Osteocyte (in vitro differentiated cells): ENCODE measurements around the gene SMC1B. TPM values are rescaled to one million over a fixed set of nuclear protein-coding genes. Genes with fewer than 3 reads are reported as not detected.

Experiments used
- DNase-seq: peaks from one replicate; pipeline ENCODE4 v3.0.0; 2021; ENCODE audit warnings: mixed read lengths; ENCODE audit not compliant: unreplicated experiment; ENCODE audit errors: extremely low spot score
- H3K27ac Mint-ChIP-seq: one replicate; pipeline ENCODE4 v1.8.0; 2021; ENCODE audit warnings: mild to moderate bottlenecking, mixed read lengths; ENCODE audit not compliant: unreplicated experiment
- H3K27me3 Mint-ChIP-seq: one replicate; pipeline ENCODE4 v1.8.0; 2021; ENCODE audit warnings: mixed read lengths; ENCODE audit not compliant: unreplicated experiment
- H3K36me3 Mint-ChIP-seq: one replicate; pipeline ENCODE4 v1.8.0; 2021; ENCODE audit warnings: mixed read lengths; ENCODE audit not compliant: unreplicated experiment
- H3K4me1 Mint-ChIP-seq: one replicate; pipeline ENCODE4 v1.8.0; 2021; ENCODE audit warnings: mixed read lengths; ENCODE audit not compliant: unreplicated experiment
- H3K4me3 Mint-ChIP-seq: one replicate; pipeline ENCODE4 v1.8.0; 2021; ENCODE audit warnings: mild to moderate bottlenecking, moderate library complexity, mixed read lengths; ENCODE audit not compliant: unreplicated experiment
- H3K9me3 Mint-ChIP-seq: one replicate; pipeline ENCODE4 v1.8.0; 2021; ENCODE audit warnings: mixed read lengths; ENCODE audit not compliant: unreplicated experiment
- total RNA-seq: library from RNA; stranded (reverse); gene quantifications from 2 replicates; pipeline ENCODE4 v1.2.1, GENCODE V29; 2021
- TF ChIP-seq, protein P1 (sequence below): fragments of 200-600 bp; sonication (generic); IDR thresholded peaks from 2 replicates; pipeline ENCODE4 v1.5.0; 2021; ENCODE audit warnings: antibody characterized with exemption, mild to moderate bottlenecking, moderate library complexity

SMC1B gene
- total RNA-seq, 1 donor from 2014 or later, result not detected

DNA sequence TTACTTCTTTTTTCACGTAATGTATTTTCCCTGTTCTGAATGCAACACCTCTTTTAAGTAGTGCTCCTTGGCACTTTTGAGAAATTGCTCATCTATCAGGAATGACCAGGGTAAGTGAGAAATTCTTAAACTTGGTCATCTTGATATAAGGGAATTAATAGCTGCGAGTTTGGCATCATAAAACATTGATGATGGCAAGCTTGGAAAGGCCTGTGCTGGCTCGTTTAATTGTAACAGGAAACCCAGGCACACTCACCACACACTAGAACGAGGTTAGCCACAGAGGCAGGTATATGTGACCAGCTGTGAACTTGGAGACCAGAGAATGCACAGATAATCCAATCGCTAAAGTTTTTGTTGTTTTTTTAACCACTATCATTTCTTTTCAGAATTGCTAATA, 79.3 kb downstream of the SMC1B start:
- H3K27ac Mint-ChIP-seq, result no peak overlapping the region
- TF ChIP-seq, protein P1, sequence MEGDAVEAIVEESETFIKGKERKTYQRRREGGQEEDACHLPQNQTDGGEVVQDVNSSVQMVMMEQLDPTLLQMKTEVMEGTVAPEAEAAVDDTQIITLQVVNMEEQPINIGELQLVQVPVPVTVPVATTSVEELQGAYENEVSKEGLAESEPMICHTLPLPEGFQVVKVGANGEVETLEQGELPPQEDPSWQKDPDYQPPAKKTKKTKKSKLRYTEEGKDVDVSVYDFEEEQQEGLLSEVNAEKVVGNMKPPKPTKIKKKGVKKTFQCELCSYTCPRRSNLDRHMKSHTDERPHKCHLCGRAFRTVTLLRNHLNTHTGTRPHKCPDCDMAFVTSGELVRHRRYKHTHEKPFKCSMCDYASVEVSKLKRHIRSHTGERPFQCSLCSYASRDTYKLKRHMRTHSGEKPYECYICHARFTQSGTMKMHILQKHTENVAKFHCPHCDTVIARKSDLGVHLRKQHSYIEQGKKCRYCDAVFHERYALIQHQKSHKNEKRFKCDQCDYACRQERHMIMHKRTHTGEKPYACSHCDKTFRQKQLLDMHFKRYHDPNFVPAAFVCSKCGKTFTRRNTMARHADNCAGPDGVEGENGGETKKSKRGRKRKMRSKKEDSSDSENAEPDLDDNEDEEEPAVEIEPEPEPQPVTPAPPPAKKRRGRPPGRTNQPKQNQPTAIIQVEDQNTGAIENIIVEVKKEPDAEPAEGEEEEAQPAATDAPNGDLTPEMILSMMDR, result no peak
- H3K27me3 Mint-ChIP-seq, result no peaks in the 10 kb centered on the region
- H3K4me1 Mint-ChIP-seq, result no peaks in the 10 kb centered on the region
- no peaks in the 10 kb centered on the region for H3K9me3 Mint-ChIP-seq
- no peak for DNase-seq
- H3K4me3 Mint-ChIP-seq, result no peak overlapping the region
- peaks cover 56% of the 10 kb centered on the region for H3K36me3 Mint-ChIP-seq

DNA sequence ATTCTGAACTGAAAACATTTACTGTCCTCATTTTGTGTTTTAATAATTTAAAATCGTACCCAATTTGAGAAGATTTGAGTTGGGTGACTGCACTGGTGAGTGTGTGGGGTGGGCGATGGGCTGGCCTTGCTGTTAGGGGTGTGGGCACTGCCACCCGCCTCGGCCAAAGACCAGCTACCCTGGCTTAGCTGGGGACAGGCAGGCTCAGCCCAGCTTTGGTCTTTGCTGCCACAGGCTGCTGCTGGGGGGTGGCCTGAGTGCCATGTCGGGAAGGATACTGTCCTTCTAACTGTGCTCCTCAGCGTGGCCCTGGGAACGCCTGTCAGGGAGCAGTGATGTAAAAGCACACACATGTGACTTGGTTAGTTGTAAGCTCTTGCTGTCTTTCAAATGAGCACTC, 81.4 kb downstream of the SMC1B start:
- no peaks in the 10 kb centered on the region for H3K4me1 Mint-ChIP-seq
- H3K4me3 Mint-ChIP-seq, result no peak overlapping the region
- H3K9me3 Mint-ChIP-seq, result no peaks in the 10 kb centered on the region
- TF ChIP-seq, protein P1, result no peak
- no peaks in the 10 kb centered on the region for H3K27me3 Mint-ChIP-seq
- no peak for DNase-seq
- peaks cover 41% of the 10 kb centered on the region for H3K36me3 Mint-ChIP-seq
- no peak overlapping the region for H3K27ac Mint-ChIP-seq

DNA sequence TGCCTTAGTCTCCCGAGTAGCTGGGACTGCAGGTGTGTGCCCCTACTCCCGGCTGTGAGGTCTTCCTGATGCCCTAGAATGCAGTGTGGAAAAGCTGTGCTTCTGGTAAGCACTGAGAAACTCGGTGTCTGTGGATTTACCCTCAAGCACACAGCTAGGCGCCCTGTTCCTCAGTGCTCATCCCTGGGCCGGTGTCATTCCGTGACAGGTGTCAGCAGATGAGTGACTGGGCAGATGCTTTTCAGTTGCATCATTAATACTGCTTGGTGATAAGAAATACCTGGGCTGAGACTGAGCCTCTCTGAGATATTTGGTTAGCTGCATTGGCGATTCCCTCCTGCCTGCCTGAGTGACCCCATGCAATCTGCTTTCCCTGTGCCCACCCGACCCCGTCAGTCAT, 81.9 kb downstream of the SMC1B start:
- DNase-seq, result no peak
- H3K36me3 Mint-ChIP-seq, result peaks cover 37% of the 10 kb centered on the region
- no peak overlapping the region for H3K4me3 Mint-ChIP-seq
- no peaks in the 10 kb centered on the region for H3K9me3 Mint-ChIP-seq
- no peaks in the 10 kb centered on the region for H3K4me1 Mint-ChIP-seq
- TF ChIP-seq, protein P1, result no peak
- no peaks in the 10 kb centered on the region for H3K27me3 Mint-ChIP-seq
- H3K27ac Mint-ChIP-seq, result no peak overlapping the region

DNA sequence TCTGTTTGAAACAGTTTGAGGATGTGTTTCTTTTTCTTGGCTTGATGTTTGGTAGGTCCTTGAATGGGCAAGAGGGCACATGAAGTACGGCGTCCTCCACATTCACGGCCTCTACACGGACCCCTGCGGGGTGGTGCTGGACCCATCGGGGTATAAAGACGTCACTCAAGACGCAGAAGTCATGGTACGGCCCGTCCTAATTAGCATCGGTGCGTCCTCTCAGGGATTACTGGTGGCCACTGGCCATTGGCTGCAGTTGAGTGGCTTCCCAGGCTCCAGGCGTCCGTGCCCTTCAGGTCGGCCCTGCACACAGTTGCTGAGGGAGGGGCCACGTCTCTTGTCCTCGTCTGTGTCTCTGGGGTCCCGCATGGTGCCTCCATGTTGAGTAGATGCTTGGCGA, 82.9 kb downstream of the SMC1B start:
- H3K27me3 Mint-ChIP-seq, result no peaks in the 10 kb centered on the region
- H3K4me1 Mint-ChIP-seq, result no peaks in the 10 kb centered on the region
- H3K4me3 Mint-ChIP-seq, result no peak overlapping the region
- peaks cover 31% of the 10 kb centered on the region for H3K36me3 Mint-ChIP-seq
- no peaks in the 10 kb centered on the region for H3K9me3 Mint-ChIP-seq
- DNase-seq, result no peak
- TF ChIP-seq, protein P1, result no peak
- no peak overlapping the region for H3K27ac Mint-ChIP-seq

DNA sequence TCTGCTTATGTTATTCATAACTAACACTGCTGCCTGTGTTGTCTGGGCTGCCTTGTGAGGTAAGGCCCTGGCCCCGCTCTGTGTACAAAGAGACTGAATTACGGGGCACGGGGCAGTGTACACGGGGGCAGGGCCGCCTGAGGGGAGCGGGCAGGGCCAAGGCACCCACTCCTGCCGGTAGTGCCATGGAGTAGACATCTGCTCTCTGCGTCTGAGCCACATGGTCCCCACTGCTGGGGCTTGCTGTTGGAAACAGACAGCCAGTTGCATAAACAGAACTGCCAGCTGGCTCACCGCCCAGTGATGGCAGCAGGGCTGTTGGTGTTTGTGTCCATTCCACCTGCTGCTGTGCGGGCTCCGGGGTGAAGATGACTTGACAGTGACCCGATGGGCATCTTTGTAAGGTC, 83.9 kb downstream of the SMC1B start:
- H3K4me3 Mint-ChIP-seq, result no peak overlapping the region
- no peaks in the 10 kb centered on the region for H3K27me3 Mint-ChIP-seq
- peaks cover 39% of the 10 kb centered on the region for H3K36me3 Mint-ChIP-seq
- DNase-seq, result no peak
- H3K9me3 Mint-ChIP-seq, result no peaks in the 10 kb centered on the region
- no peaks in the 10 kb centered on the region for H3K4me1 Mint-ChIP-seq
- no peak overlapping the region for H3K27ac Mint-ChIP-seq
- TF ChIP-seq, protein P1, result no peak
